ENCODE data around the gene INTS1.
"Not testable (repeated sequence)": the region's sequence is repeated elsewhere in the genome, so short reads cannot be mapped to it uniquely, and the experiment has no call there.

INTS1 gene

DNA sequence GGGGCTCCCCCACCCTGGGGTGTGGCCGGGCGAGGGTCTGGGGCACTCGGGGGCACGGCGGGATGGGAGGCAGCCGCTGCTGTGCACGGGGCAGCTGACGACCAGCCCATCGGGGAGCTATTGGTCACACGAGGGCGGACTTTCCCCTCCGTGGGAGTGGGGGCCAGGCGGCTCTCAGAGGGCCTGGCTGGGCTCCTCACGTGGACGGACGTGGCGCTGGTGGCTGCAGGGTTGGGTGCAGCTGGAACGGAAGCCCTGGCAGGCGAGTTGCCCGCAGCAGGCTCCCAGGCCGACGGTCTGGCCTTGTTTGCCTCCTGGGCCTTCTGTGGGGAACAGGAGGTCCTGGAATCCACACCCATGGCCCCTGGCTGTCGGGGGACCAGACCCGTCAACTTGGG is 59.3 kb downstream of the INTS1 start:
- no peak for DNase-seq

DNA sequence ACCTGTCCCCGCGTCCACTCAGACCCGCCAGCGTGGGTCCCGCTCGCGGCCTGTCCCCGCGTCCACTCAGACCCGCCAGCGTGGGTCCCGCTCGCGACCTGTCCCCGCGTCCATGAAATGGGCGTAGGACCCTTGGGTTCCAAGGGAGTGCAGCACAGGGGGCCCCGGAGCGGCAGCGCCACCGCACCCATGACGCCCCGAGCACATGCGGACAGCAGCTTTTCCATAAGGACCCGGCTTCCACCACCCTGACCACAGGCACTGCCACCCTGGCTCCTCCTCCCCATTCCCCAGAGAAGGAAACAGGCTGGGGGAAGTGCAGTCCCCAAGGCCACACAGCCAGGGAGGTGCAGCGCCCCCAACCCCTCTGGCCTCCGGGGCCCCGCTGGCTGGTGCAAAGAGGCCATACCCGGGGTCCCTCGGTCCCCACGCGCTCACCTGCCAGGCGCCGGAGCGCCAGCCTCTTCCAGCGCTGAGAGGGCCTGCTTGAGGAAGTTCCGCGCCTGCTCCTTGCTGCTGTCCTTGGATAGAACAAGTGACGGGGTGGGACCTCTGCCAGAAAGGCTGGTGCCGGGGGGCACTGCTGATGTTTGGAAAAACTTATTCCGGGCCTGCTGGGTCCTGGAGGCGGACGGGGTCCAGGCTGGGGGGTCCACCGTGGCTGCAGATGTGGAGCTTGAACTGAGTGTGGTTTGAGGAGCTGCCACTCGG is 59.8 kb downstream of the INTS1 start:
- DNase-seq, result no peak

DNA sequence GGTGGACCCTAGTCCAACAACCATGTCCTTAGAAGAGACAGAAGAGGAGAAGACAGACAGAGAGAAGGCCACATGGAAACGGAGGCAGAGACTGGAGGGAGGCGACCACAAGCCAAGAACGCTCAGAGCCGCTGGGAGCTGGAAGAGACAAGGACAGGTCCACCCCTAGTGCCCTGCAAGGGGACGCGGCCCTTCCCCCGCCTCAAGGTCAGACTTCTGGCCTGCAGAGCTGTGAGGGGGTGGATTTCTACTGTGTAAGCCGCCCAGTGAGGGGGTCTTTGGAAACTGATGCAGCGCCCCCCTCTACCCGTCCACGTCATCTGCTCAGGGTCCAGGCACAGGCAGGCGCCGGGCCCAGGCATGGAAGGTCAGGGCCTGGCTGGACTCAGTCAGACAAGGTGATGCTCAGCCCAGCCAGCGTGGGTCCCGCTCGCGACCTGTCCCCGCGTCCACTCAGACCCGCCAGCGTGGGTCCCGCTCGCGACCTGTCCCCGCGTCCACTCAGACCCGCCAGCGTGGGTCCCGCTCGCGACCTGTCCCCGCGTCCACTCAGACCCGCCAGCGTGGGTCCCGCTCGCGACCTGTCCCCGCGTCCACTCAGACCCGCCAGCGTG is 60.5 kb downstream of the INTS1 start:
- DNase-seq, result not testable (repeated sequence)

DNA sequence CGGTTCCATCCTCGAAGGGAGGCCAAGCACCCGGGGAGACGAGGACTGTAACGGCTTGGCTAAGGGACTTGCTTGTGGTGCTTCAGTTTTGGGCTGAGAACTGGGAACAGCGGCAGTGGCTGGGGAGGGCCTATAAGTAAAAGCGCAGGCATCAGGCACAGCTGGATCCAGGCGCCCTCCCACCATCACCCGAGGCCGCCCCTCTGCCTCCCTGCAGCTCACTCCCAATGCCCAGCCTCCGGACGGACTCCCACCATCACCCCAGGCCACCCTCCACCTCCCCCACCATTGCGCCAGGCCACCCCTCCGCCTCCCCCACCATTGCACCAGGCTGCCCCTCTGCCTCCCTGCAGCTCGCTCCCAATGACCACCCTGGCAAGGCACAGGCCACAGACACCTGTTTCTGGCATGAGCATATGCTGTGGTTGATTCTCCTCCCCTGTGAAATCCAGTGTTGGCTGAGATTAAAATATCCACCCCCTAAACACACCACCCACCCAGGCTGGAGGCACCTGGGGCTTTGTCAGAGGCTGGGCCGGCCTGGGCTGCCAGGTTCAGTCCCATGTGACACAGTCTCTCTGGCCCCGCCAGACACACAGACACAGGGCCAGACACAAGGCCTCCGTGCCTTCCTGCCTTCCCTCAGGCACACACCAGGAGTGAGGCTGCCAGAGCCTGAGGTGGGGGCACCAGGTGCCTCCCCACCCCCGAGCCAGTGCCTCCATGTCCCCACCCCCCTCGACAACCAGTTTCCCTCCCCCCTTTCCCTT is 61.6 kb downstream of the INTS1 start:
- DNase-seq, result no peak

DNA sequence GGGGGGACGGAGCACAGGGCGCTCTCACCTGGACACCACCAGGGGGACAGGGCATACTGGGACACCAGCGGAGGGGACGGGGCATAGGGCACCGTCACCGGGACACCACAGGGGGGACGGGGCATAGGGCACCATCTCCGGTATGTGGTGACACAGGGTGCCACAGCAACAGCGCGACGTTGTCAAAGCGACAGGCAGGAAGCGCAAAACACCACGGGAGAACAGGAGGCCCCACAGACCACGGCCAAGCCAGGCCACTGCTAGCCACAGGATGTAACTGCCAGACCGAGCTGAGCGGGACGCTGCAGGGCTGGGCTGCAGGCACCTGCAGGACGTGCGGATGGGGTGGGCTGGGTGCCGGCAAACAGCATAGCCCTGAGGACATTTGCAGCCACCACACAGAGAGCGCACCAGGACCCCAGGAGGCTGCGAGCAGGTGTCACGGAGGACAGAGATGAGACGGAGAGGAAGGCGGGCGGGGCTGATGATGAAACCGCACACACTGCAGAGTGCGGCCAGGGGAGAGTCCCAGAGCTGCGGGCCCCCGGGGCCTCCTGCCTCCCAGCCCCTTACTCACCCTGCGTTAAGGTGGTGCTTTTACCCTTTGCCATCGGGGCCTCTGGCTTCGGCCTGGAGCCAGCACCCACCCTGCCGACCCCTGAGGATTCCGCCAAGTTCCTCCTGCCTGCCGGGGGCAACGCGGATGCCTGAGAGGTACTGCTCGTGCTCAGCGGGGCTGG is 62.4 kb downstream of the INTS1 start:
- no peak for DNase-seq

DNA sequence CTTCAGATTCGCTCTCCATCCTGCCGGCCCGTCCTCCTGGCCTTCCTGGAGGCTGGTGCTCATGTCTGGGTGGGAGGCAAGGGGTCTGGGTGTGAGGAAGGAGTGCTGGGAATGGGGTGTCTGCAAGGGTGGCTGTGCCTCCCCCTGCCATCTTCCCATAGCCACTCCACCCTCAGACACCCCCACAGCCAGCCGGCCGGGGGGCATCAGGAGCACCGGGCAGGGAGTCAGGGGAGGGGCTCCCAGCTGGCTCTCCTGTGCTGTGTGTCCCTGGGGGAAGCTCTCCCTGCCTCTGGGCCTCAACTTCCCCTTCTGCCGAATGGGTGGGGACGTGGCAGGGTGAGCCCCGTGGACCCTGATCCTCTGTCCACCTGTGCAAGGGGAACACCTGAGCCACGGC is 63.6 kb downstream of the INTS1 start:
- no peak for DNase-seq

DNA sequence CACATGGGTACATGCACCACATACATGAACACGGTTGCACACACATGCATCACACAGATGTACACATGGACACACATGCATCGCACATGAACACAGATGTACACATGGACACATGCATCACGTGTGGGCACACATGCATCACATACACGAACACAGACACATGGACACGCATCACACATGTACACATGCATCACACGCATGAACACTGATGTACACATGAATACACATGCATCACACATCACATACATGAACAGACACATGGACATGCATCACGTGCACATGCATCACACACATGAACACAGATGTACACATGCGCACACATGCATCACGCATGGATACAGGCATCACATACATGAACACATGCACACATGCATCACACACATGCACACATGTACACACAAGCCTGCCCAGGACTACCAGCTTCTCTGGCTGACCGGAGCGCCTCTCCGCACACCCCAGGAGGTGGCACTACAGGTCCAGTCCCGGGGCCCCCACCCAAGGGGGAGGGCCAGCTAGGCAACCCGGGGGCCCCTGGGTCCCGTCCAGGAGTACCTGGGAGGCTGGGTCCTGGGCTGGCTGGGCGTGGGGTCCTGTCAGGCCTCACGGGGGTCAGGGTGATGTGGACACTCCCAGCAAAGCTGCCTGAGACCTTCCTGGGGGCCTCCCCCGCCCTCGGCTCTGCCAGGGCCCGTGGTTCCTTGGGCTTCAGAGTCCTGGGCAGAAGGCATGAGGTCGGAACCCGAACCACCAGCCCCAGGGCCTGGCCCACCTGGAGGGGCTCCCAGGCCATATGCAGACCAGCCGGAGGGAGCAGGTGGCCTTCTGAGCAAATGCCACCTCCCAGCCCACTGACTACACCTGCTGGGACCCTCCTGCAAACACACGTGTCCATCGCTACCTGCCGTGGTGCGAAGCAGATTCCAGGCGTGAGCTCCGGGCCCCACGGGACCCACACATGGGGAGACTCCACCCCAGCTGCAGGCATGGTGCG is 64.5 kb downstream of the INTS1 start:
- DNase-seq, result no peak

DNA sequence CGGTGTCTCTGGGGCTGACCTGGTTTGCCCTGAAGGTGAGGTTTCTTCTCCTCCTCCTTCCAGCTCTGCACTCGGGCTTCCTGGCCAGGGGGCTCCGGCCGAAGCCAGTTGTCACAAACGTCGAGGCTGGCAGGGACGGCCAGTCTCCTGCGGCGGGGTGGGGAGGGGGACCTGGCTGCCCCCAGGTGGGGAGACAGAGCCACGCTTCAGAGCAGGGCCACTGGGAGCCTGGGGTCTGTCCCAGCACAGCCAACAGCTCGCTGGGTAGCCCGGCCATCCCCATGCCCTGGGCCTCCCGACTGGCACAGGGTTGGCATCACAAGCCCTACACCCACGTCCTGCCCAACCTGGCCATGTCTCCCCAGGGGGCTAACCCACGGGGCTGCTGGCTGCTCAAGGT is 65.4 kb downstream of the INTS1 start:
- no peak for DNase-seq

DNA sequence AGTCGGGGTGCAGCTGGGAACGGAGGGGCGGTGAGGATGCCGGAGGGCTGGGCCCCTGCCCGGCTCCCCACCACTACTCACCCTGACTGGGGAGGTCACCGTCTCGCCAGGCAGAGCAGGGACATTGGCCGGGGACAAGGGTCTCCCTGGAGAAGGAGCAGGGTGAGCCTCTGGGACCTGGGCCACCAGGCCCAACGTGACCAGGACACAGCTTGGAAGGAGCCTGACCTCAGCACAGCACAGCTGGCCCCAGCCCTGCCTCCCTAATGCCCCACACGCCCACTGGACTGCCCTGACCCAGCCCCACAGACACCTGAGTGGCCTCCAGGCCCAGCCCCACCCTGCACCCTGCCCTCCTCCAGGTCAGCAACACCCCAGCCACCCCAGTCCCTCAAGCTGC is 66.0 kb downstream of the INTS1 start:
- no peak for DNase-seq

DNA sequence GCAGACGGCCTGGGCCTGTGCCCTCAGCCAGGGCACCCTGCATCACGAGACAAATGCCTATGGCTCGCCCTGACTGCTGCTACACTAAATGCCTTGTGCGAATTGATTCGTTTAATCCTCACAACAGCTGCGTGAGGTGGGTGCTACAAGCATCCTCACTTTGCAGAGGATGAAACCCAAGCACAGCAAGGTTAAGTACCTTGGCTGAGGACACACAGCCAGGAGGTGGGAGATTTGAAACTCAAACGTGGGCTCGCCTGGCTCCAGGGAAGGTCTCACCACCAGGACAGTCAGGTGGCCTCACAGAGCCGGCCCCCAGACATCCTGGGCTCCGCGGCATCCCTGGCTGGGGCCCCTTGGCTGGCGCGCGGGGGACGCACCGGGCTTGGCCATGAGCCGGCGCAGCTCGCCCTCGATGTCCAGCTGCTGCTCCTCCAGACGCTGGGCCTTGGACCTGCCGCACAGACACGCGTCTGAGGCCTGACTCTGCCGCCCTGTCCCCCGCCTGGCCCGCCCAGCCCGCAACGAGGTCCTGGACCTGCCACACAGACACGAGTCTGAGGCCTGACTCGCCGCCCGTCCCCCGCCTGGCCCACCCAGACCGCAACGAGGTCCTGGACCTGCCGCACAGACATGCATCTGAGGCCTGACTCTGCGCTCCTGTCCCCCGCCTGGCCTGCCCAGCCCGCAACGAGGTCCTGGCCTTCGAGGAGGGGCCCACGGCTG is 66.9 kb downstream of the INTS1 start:
- no peak for DNase-seq

DNA sequence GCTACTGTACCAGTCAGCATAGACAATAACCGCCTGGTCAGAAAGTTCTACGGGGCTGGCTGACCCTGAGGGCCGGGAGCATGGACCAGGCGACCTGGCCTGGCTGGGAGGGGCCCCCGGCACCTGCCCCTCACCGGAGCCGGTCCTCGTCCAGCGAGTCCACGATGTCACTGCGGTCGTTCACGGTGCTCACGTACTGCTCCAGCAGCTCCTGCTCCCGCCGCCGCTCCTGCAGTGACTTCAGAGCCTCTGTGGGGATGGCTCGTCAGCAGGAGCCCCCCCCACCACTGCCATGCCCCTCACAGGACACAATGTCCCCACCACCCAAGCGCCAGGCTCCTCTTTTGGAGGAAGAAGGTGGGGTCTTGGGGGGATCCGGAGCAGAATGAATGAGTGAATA is 67.6 kb downstream of the INTS1 start:
- DNase-seq, result no peak

DNA sequence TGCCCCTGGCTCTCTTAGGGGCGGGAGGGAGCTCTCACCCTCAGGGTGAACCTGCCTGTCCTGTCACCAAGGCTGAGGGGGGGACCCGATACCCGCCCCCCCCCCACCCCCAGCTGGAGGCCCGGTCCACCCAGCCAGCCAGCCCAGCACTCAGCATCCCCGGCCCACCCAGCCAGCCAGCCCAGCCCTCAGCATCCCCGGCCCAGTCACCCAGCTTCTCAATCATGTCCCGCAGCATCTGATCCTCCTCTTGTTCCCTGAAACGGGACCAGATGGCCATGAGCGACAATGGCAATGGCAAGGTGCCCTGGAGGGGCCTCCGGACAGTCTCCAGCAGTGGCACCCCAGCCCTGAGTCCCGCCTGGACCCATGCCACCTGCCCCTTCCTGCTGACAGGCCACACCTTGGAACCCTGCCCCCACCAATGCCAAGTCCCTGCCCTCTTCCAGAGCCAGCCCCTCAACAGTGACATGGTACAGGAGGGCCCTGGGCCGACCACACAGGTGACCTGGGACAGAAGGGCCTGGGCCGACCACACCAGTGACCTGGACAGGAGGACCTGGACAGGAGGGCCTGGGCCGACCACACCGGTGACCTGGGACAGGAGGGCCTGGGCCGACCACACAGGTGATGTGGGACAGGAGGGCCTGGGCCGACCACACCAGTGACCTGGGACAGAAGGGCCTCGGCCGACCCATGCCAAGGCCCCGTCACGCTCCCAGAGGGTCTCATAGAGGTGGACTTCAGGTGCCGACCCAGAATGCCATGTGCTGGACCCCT is 69.1 kb downstream of the INTS1 start:
- DNase-seq, result no peak

DNA sequence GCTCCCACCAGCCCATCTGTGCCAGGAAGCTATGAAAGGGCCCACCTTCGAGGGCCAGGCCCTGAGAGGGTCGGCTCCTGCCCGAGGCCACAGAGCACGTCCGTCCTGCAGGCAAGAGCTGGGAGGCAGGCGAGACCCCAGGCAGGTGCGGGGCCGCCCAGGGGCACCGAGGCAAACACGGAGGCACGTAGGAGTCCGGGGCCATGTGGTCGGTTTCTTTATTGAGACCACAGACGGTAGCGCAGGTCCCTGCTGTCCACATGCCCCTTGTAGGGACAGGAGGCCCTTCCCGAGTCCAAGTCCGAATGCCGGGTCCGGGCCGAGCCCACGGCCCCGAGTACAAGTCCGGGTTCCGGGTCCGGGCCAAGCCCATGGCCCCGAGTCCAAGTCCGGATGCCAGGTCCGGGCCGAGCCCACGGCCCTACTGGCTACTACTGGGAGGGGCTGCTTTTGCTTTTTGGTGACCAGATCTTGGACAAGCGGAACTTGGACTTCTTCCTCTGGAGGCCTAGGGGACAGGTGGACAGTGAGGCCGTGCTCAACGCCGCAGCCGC is 69.9 kb downstream of the INTS1 start:
- DNase-seq, result no peak

DNA sequence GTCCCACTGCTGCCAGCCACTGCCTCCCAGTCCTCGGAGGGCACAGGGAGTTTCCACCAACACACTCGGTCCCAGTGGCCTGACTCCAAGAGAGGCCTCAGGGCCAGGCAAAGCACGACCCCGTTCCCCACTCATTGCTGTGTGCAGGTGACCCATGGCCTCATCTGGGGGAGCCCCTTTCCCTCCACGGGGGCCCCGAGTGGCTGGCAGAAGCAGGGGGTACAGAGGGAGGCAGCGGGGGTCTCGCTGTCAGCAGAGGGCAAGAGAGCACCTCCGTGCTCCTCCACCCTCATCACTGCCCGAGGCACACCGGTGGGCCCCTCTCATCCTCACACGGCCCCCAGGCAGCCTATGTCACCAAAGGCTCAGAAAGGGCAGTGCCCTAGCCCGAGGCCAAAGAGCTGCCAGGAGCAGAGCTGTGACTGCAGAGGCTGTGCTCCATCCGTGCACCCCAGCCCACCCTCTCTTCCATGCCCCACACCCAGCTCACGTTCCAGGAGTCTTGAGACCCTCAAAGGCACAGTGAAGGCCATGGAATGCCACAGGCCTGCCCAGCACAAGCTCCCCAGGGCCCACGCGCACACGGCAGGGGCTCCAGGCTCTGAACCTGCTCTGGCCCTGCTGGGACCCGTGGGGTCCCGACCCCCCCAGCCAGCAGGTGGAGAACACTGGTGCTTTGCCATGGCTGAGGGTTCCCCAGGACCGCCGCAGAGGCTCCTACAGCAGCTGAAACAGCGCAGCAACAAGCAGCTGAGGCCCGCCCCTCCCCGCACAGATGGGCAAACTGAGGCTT is 70.9 kb downstream of the INTS1 start:
- no peak for DNase-seq

DNA sequence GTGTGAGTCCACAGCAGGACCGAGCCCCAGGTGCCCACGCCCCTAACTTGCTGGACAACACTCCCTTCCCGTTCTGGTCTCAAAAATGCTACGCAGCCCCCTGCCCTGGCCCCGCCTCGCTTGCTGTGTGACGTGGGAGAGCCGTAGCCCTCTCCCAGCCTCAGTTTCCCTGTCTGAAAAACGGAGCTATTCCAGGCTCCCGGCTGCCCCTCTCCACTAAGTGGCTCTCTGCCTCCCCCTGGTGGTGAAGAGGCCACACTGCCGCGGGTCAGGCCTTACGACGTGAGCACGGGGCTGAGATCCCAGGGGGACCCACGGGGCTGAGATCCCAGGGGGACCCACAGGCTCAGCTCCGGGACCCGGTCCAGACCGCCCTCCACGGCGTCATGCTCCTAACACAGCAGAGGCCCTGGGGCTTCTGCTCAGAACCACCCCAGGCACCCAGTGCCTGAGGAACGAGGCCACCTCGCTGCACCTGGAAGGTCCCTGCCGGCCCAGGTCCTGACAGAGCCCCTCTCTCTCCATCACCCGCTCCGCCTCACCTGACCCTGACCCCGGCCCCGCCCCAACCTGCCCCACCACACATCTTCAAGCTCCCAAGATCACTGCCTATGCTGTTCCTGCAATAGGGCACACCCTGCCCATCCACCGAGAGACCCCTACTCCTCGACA is 71.6 kb downstream of the INTS1 start:
- no peak for DNase-seq

DNA sequence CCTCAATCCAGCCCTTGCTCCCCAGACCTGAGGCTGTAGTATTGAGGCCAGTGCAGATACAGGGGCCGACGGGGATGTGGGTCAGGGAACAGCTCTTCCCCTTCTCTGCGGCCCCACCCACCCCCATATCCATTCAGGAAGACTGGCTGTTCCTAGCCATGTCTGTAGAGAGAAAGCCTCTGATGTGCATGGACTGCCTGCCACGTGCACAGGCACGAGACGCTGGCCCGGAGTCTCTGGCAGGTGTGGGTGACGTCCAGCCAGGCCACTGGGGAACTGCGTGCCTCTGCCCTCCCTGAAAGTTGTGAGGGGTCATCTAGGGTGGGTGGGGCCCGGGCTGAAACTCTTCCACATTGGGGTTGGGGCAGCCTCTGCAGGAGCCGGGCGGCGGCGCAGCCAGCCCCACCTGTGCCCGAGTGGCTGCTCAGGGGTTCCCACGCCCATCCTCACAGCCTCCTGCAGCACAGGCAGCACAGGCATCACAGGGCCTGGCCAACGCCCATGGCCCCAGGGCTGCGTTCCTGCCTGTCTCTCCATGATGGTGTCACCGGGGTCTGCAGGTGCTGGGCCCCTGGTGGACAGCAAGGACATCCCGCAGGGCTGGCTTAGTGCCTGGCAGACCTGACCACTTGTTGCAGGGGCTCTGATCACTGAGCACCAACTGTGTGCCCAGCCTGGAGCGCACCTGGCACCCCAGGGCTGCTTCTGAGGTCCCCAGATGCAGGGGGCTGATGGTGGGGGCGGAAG is 72.4 kb downstream of the INTS1 start:
- no peak for DNase-seq

DNA sequence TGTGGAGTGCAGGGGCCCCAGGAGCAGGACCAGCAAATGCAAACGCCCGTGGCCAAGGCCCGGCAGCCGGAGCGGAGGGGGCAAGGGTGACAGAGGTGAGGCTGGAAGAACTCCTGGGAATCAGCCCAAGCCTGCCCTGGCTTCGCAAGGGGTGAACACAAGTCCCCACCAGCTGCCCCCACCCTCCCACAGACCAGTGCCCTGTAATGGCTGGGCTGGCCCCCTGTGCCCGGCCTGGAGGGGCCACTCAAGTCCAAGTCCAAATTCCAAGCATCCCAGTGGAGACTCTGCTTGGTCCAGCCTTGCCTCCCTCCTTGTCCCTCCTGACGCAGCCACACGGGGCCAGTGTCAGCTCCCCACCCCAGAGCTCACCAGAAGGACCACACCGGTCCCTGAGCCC is 73.0 kb downstream of the INTS1 start:
- no peak for DNase-seq
